ENCODE measurements around the gene ZFYVE28. TPM values are rescaled to one million over a fixed set of nuclear protein-coding genes. Genes with fewer than 3 reads are reported as not detected.

ZFYVE28 gene
- polyA plus RNA-seq, 1 of the 3 experiments (the other 2 are of a cell fraction) = 3.2 TPM

GRCh38 chr4:2432991-2433530 lies 14.6 kb upstream of the ZFYVE28 start:
- Histone ChIP-seq H3K4me3 (ENCODE audit: low read depth in 2 of 2, low read length in 1 of 2) (no peak overlapping the region), H2AFZ (ENCODE audit: low read depth) (peak overlapping the region; percentile 48; the same call in 1 of the 2 replicates)
- 16% methylated on average over 12 of the region's 20 CpGs for WGBS (ENCODE audit: low lambda C conversion rate)

More at GRCh38 chr4:2432991-2433530, 14.6 kb upstream of the ZFYVE28 start:
- H3K9me2 ChIP-seq = no peaks in the 10 kb centered on the region
- no peaks in the 10 kb centered on the region for H3K79me2 ChIP-seq (ENCODE audit: insufficient read depth)
- no peaks in the 10 kb centered on the region for H3K27me3 ChIP-seq (ENCODE audit: insufficient read depth)
- H4K20me1 ChIP-seq (ENCODE audit: insufficient read depth) = no peaks in the 10 kb centered on the region
- no peaks in the 10 kb centered on the region for H3K36me3 ChIP-seq (replicated peaks in 1 of 2; ENCODE audit: control insufficient read depth in 1 of 2, insufficient read depth in 2 of 2, low read length in 1 of 2)
- TF ChIP-seq TCF12 (IDR thresholded peaks at IDR 0.05) = peak; percentile 67
- no peak for TF ChIP-seq IRF3 (IDR thresholded peaks at IDR 0.05; ENCODE audit: low read depth, low read length)
- no peak for TF ChIP-seq NFIC (IDR thresholded peaks at IDR 0.05; ENCODE audit: borderline replicate concordance)
- TF ChIP-seq RFX5 (IDR thresholded peaks at IDR 0.05; ENCODE audit: low read length) = no peak
- peak; percentile 54 for TF ChIP-seq PBX3 (IDR thresholded peaks at IDR 0.05)
- no peak for TF ChIP-seq ZBTB33 (IDR thresholded peaks at IDR 0.05; ENCODE audit: borderline replicate concordance, low read depth)
- no peak for TF ChIP-seq SIN3A (IDR thresholded peaks at IDR 0.05; ENCODE audit: borderline replicate concordance, low read depth, low read length)
- TF ChIP-seq EZH2phosphoT487 (IDR thresholded peaks at IDR 0.05; ENCODE audit: borderline replicate concordance, low read depth) = no peak
- TF ChIP-seq CHD2 (IDR thresholded peaks at IDR 0.05; ENCODE audit: low read length, partially characterized antibody) = no peak
- TF ChIP-seq NRF1 (IDR thresholded peaks at IDR 0.05; ENCODE audit: low read depth, low read length) = no peak
- no peak for TF ChIP-seq SMC3 (IDR thresholded peaks at IDR 0.05; ENCODE audit: low read depth, low read length)
- no peak for TF ChIP-seq TEAD4 (IDR thresholded peaks at IDR 0.05; ENCODE audit: borderline replicate concordance, insufficient read depth)
- TF ChIP-seq POLR2AphosphoS5 (IDR thresholded peaks at IDR 0.05; ENCODE audit: low read depth, low read length) = no peak
- no peak for TF ChIP-seq USF2 (IDR thresholded peaks at IDR 0.05; ENCODE audit: borderline replicate concordance, low read depth, low read length)
- peak; percentile 44; the same call in 1 of the 2 replicates for TF ChIP-seq FOSL2 (IDR thresholded peaks at IDR 0.05; ENCODE audit: borderline replicate concordance, low read depth)
- no peak for TF ChIP-seq MAX (IDR thresholded peaks at IDR 0.05; ENCODE audit: low read depth)
- no peak for TF ChIP-seq RAD21 (IDR thresholded peaks at IDR 0.05; ENCODE audit: low read length)
- no peak for TF ChIP-seq RCOR1 (IDR thresholded peaks at IDR 0.05; ENCODE audit: low read length)
- no peak for TF ChIP-seq MXI1 (IDR thresholded peaks at IDR 0.05; ENCODE audit: low read depth, low read length)
- peaks cover 6 to 11% of the 10 kb centered on the region in 2 experiments; a peak in 1 of 4 replicates for H3K4me1 ChIP-seq (ENCODE audit: control insufficient read depth in 1 of 2, insufficient read depth in 2 of 2, low read depth in 1 of 2, low read length in 1 of 2)
- peak overlapping the region; percentile 33; the same call in 1 of the 2 replicates for H3K4me2 ChIP-seq
- no peak overlapping the region for H3K9ac ChIP-seq
- no peak for DNase-seq
- CTCF ChIA-PET = interaction anchor here (1.0 to 1.1 kb wide), 2 partner anchors 12 to 17 kb away, joined by 3 to 4 read pairs; no protein-coding TSS in a partner anchor
- POLR2A ChIA-PET = no interaction called here
- H3F3A ChIP-seq (replicated peaks; ENCODE audit: insufficient read depth) = no peaks in the 10 kb centered on the region
- H3K27ac ChIP-seq (ENCODE audit: low read depth in 2 of 2, low read length in 1 of 2) = no peak overlapping the region
- H3K9me3 ChIP-seq = no peaks in the 10 kb centered on the region

Measured in SK-N-SH (cell line).